ENCODE data around the gene CGREF1.
A peak's percentile ranks its signal among the peaks of the same experiment; 100 is the strongest.
"Not testable (repeated sequence)": the region's sequence is repeated elsewhere in the genome, so short reads cannot be mapped to it uniquely, and the experiment has no call there.

The CGREF1 gene

DNA sequence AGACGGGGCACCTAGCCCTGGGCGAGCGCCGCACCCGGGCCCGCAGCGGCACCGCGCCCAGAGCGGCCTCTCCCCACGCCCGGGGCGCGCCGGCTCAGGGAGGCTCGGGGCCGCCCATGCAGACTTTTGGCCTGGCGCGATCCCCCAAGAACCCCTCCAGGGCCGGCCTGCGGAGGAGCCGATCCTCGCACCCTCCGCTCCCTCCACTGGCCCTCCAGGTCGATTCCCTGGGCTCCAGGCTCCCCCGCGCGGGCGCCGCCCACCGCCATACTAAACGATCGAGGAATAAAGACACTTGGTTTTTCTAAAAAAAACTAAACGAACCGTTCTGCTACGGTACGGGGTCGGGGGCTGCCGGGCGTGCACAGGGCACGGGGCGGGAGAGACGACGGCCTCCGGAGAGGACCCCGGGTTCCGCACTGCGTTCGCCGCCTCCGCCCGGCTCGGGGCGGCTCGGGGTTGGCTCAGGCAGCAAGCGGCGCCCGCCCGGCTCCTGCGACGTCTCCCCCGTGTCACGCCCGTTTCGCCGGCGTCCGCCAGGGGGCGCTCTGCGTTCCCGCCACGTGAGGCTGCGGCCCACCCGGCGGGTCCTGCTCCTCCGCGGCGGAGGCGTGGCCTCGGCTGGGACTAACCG lies 32.7 kb downstream of the CGREF1 start:
- DNase-seq, result peak; percentile 58

DNA sequence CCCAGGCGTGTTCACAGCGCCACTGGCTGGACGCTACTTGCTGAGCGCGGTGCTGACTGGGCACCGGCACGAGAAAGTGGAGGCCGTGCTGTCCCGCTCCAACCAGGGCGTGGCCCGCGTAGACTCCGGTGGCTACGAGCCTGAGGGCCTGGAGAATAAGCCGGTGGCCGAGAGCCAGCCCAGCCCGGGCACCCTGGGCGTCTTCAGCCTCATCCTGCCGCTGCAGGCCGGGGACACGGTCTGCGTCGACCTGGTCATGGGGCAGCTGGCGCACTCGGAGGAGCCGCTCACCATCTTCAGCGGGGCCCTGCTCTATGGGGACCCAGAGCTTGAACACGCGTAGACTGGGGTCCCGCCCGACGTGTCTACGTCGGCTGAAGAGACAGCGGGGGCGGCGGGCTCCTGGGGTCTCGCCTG lies 33.2 kb downstream of the CGREF1 start:
- peak; percentile 34 for DNase-seq

- DNase-seq, result no peak
These were observed 33.8 kb downstream of the CGREF1 start for GRCh38 chr2:27085062-27085672.

DNA sequence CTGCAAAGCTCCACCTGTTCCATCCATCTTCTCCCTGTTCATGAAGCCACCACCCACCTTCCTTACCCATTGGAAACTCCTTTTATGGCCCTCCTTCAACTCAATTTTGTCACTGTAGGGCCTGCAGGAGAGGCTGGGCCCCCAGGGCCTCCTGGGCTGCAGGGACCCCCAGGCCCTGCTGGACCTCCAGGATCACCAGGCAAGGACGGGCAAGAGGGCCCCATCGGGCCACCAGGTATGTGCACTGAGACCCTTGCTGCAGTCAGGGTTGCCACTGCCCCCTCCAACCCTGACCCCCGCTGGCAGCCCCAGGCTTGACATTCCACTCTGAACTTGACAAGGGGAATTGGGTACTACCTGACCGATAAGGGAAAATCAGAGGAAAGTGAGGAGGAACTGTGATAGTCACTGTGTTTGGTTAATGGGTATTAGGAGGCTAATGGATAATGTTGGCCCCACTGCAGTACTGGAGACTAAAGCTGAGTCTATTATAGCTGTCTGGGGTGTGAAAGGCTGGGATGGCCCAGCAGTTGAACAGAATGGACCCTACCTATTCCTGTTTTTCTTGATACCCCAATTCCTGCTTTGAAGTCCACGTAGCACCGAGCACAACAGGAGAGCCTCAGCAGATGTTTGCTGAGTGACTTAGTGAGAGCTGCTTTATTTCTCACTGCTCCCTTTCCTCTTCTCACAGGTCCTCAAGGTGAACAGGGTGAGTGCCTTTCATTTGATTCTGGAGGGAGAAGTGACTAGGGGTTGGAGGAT lies 34.4 kb downstream of the CGREF1 start:
- no peak for DNase-seq

DNA sequence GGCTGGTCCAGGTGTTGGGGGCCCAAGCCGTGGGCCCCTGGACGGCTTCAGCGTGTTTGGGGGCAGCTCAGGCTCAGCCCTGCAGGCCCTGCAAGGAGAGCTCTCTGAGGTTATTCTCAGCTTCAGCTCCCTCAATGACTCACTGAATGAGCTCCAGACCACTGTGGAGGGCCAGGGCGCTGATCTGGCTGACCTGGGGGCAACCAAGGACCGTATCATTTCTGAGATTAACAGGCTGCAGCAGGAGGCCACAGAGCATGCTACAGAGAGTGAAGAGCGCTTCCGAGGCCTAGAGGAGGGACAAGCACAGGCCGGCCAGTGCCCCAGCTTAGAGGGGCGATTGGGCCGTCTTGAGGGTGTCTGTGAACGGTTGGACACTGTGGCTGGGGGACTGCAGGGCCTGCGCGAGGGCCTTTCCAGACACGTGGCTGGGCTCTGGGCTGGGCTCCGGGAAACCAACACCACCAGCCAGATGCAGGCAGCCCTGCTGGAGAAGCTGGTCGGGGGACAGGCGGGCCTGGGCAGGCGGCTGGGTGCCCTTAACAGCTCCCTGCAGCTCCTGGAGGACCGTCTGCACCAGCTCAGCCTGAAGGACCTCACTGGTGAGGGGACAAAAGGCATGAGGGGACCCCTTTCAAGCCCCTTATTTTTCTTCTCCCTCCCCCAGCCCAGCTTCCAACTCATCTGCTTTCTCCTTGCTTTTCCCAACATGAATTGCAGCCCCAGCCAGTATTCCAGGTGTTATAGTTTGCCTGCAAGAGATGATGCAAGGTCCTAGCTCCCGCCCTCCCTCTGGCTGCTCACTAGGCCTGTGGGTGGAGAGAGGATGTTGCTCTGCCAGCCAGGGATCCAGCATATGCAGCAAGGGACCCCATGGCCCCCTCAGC lies 35.3 kb downstream of the CGREF1 start:
- no peak for DNase-seq

DNA sequence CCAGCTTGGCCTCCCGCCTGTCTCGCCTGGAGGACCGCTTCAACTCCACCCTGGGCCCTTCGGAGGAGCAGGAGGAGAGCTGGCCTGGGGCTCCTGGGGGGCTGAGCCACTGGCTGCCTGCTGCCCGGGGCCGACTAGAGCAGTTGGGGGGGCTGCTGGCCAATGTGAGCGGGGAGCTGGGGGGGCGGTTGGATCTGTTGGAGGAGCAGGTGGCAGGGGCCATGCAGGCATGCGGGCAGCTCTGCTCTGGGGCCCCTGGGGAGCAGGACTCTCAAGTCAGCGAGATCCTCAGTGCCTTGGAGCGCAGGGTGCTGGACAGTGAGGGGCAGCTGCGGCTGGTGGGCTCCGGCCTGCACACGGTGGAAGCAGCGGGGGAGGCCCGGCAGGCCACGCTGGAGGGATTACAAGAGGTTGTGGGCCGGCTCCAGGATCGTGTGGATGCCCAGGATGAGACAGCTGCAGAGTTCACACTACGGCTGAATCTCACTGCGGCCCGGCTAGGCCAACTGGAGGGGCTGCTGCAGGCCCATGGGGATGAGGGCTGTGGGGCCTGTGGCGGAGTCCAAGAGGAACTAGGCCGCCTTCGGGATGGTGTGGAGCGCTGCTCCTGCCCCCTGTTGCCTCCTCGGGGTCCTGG lies 36.0 kb downstream of the CGREF1 start:
- no peak for DNase-seq

- DNase-seq, result no peak
These were observed 36.8 kb downstream of the CGREF1 start for GRCh38 chr2:27081984-27082772.

DNA sequence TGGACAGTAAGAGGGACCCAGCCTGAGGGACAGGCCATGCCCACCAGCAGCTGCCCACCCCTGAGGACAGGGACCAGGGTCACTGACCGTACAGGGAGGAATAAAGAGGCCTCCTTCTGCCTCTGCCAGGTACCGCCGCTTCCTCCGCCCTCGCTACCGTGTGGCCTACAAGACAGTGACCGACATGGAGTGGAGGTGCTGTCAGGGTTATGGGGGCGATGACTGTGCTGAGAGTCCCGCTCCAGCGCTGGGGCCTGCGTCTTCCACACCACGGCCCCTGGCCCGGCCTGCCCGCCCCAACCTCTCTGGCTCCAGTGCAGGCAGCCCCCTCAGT lies 38.4 kb downstream of the CGREF1 start:
- DNase-seq, result no peak

DNA sequence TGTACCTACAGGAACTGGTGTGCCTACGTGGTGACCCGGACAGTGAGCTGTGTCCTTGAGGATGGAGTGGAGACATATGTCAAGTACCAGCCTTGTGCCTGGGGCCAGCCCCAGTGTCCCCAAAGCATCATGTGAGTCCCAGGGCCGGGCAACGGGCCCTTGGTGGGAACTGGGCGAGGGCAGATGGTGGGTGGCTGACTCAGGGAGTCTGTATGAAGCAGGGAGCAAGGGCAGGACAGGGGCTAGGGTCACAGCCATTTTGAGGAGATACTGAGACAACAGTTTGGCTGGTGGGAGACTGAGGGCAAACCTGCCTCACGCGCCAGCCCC lies 38.8 kb downstream of the CGREF1 start:
- no peak for DNase-seq

DNA sequence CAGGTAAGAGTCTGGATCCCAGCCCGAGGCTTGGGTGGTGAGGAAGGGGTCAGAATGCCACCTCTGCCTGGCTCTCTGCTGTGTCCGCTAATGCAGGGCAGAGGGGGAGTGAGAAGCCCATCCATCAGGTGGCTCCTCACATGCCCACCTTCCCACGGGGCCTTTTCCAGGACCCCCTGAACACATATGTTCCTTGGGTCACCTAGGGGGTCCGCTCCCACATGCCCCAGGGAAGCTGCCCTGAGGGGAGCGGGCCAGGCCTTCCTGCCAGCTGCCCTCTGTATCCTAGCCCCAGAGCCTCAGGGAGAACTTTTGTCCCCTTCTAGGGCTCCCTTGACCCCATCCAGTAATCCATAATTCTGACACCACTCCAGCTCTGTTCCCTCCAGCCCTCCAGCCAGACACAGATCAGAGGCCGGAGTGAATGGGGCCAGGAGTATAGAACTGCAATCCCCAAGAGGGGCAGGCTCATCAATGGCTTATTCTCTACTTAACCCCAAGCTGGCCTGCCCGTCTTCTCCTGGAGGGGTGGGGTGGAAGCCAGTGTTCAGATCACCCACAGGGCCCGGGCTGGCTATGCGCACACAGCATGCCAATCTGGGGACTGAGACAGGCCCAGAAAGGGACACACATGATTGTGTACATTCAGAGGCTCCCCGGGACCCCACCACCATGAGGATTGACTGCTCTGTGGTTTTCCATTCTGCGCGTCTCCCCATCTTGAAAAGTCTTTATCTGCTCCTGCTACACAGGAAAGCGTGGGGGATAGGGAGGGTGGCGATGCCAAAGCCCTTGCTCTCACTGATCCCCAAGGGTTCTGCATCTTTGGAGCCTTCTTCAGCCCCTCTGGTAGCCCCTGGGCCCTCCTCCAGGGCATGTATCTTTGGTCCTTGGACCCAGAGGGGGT lies 39.4 kb downstream of the CGREF1 start:
- no peak for DNase-seq

DNA sequence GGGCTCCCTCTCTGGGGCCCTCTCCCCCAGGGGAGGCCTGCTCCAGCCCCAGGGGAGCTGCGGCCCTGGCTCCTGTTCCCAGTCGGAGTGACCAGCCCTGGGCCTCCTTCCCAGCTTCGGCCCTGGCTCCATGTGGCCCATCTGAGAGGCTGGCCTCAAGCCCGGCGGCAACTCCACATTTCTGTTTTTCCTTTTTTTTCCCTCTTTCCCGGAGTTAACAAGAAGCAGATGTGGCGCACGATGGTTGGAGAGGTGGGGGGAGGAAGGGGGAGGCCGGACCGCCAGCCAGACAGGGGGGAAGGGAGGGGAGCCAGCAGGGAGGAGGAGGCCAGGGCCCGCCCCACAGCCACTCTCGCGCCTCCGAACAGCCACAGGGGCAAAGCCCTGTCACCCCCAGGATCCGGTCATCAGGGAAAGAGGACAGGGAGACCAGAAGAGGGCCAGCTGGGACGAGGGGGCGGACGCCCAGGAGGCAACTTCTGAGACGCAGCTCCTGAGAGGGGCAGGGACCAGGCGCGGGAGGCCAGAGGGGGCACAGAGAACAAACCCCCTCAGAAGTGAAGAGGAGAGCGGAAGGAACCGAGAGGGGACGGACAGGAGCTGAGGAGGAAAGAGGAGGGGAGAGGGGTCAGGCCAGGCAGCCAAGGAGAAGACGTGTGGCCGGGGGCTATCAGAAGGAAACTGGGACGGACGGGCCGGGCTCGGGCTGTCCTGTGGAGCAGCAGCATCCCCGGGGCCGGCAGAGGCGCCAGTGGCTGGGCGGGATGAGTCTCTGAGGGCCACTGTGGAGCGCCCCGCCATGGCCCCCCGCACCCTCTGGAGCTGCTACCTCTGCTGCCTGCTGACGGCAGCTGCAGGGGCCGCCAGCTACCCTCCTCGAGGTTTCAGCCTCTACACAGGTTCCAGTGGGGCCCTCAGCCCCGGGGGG lies 40.4 kb downstream of the CGREF1 start, which contains the start of gene EMILIN1:
TSS of gene EMILIN1 (plus strand) at position 349 of the 928 bp plus-strand sequence. CDS start at position 800, 451 bp downstream.
- no peak for DNase-seq

- no peak for DNase-seq
These were observed 41.7 kb downstream of the CGREF1 start for GRCh38 chr2:27077231-27077630.

GRCh38 chr2:27076323-27076722 lies 42.6 kb downstream of the CGREF1 start:
- no peak for DNase-seq

GRCh38 chr2:27075566-27075871 lies 43.4 kb downstream of the CGREF1 start:
- not testable (repeated sequence) for DNase-seq

DNA sequence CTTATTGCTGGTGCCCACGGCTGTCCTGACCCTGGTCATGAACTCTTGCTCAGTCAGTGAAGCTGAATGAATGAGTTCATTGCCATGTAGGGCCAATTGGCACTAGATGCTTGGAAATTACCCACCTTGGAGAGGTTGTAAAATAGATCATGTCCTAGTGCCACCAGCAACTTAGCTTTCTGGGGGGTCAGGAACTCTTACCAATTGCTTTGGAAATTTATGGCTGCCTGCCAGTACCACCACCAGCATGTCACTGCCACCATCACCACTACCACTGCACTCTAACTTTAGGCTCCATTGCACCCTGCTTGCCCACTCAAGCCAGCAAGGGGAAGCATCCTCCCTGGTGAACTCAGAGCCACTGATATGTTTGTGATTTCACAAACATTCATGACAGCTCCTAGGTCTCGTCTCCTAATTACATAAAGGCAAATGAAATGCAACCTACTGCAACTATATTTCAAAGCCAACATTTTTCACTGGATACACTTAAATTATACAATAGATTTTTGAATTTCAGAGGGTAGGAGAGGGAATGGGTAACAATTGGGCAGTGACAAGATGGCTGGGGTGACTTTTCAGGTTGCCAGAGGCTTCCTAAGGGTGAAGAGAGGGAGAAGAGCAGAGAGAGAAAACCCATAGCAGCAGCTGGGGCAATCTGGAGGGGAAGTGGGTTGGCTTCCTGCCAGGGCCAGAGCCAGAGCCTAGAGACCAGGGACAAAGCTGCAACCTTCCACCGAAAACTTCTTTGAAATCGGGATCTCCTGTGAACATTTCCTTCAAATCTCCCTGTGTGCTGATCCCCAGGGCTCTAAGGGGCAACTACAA lies 44.0 kb downstream of the CGREF1 start:
- peak; percentile 45 for DNase-seq

- DNase-seq, result no peak
These were observed 45.1 kb downstream of the CGREF1 start for GRCh38 chr2:27073782-27074181.

- DNase-seq, result no peak
These were observed 46.0 kb downstream of the CGREF1 start for GRCh38 chr2:27072920-27073319.

DNA sequence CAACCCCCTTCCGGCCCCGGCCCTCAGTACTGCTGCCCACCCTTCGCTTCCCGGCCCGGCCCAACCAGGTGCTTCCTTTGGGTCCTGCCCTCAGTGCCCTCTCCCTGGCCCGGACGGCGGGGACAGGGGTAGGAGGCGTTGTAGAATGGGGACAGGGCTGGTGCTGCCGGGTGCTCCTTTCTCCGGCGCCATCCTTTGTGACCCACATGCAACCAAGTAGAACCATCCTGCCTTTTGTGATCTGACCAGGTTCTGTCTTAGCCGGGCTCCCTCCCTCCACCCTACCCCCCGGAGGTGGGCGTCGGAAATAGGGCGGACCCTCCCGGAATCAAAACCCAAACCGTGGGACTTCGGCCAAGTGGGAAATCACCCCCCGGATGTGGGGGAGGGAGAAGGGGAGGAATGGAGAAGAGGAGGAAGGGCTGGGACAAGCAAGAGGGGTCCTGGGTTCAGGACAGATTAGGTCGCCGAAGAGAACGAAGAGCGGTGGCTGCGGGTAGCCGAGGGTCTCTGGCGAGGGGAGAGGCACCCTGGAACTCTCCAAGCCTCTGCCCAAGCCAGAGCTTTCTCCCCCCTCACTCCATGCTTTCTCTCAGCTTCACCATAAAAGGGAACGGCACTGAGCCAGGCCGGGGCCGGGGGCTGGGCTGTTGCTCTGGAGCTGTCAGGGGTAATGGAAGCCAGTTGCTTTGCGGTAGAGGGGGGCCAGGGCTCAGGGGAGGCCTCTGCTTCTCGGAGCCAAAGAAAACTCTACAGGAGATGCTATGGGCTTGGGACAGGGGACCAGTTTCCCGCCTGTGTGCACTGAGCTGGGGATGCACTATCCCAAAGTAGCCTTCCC lies 46.7 kb downstream of the CGREF1 start:
- DNase-seq, result no peak
